GM18951 (cell line): Measurements from ENCODE around the gene NWD2.
"Not testable (repeated sequence)": the region's sequence is repeated elsewhere in the genome, so short reads cannot be mapped to it uniquely, and the experiment has no call there.

Source experiments
- POLR2A ChIP-seq: IDR thresholded peaks from 4 replicates; pipeline ENCODE4 v1.6.1; 2011; ENCODE audit warnings: mild to moderate bottlenecking; ENCODE audit not compliant: insufficient read length, insufficient read depth; ENCODE audit errors: extremely low read depth
- in situ Hi-C: fragments of 300-500 bp; cut with MboI; formaldehyde crosslinking; loops from one replicate; pipeline ENCODE4 v1.12.0; 2022; ENCODE audit warnings: low sequenced_read_pairs, mixed read lengths, inconsistent platforms; ENCODE audit not compliant: unreplicated experiment

The NWD2 gene

DNA sequence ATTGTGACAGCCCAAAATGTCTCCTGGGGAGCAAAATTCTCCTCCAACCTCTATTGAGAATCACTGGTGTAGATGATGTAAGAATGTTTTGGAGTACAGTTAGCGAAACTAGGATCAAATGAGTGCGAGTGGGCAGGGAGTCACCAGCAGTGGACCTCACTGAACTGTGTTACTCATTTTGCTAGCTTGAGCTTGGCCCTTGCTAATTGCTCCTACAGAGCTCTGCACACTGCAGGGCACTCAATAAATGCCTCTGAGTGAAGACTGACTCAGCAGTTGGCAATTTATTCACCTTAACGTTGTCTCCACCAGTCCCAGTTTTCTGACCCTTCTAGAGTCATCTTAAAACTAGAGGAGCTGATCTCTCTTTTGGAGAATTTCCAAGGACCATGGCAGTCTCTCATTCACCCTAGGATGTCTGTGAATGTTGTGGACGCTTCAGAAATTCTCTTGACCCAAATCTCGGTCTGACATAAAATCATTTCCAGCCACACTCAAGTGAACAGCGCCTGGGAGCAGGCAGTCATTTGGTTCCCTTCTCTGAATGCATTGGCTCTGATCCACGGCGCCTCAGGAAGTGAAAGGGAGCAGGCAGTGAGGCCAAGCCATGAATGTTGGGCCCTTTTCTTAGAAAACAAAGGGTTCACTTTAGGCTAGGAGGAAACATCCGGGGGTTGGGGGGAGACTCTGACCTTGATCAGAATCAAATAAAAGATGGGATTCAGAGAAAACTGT is 148.1 kb downstream of the NWD2 start:
- in situ Hi-C loops = loop anchor here (25.0 kb wide), 1 partner anchor 980 kb away; no protein-coding TSS in a partner anchor
- TF ChIP-seq POLR2A = no peak

DNA sequence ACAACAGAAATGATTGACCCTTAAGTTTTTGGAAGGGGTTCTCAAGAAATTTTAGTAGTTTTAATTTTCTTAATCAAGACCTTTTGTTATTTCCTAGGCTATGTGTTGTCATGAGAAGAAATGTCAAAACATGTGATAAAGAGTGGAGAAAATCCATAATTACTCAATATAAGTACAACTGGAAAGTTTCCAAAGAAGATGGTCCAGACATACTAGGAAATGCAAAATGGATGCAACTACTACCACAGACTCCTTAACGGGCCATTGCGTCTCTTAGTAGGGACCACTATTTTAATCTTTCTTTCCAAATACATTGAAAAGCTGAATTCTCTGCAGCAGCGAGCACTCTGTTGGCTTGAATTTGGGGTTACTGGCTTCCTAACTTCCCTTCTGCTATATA is 148.8 kb downstream of the NWD2 start:
- in situ Hi-C loops = loop anchor here (25.0 kb wide), 1 partner anchor 981 kb away; no protein-coding TSS in a partner anchor
- no peak for TF ChIP-seq POLR2A

DNA sequence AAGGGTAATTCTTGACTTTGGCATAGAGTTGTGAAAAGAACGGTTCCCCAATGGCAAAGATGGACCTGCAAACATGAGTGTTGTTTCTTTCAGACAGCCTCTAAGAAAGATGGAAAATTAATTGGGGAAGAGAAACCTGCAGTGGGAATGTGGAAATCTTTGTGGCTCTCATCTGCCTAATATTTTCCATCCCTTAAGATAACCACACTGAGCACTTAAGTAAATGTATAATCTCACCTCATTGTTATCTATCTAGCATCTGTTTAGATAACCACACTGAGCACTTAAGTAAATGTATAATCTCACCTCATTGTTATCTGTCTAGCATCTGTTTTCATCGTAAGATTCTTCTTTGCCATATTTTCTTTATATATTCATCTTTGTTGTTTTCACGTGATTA is 149.3 kb downstream of the NWD2 start:
- in situ Hi-C loops = loop anchor here (25.0 kb wide), 1 partner anchor 982 kb away; no protein-coding TSS in a partner anchor
- TF ChIP-seq POLR2A = no peak

- no peak for TF ChIP-seq POLR2A
- in situ Hi-C loops = loop anchor here (25.0 kb wide), 1 partner anchor 985 kb away; no protein-coding TSS in a partner anchor
Measured at GRCh38 chr4:37397505-37397904, 153.0 kb downstream of the NWD2 start.

- in situ Hi-C loops = no loop called here
- TF ChIP-seq POLR2A = no peak
Measured at GRCh38 chr4:37400241-37400881, 155.8 kb downstream of the NWD2 start.

GRCh38 chr4:37407938-37408826 is 163.6 kb downstream of the NWD2 start:
- in situ Hi-C loops = not testable (repeated sequence)

DNA sequence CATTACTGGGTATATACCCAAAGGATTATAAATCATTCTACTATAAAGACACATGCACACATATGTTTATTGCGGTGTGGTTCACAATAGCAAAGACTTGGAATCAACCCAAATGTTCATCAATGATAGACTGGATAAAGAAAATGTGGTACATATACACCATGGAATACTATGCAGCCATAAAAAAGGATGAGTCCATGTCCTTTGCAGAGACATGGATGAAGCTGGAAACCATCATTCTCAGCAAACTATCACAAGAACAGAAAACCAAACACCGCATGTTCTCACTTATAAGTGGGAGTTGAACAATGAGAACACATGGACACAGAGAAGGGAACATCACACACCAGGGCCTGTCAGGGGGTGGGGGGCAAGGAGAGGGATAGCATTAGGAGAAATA is 169.1 kb downstream of the NWD2 start:
- in situ Hi-C loops = not testable (repeated sequence)

DNA sequence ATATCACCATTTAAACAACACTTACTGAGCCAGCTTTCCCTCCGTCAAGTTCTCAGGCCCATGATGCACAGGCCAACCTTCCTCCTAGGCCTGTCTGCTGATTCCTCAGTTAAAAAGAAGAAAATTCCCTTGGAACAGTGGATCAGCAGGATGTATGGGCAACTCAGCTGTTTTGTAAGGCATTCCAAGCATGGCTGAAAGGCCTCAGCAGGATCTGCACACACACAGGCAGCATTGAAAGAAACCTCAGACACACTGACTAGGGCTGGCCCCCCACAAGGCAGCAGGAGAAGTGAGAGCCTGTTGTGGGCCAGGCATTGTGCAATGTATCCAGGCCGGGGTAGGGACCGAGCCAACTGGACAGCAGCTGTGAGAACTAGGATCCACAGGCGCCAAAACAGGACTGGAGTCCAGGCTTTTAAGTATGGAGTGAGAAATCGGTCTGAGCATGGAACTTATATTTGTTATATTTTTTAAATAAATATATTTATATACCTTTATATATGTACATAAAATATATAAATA is 171.4 kb downstream of the NWD2 start:
- in situ Hi-C loops = no loop called here
- no peak for TF ChIP-seq POLR2A

- TF ChIP-seq POLR2A = no peak
- in situ Hi-C loops = no loop called here
Measured at GRCh38 chr4:37421614-37422013, 177.1 kb downstream of the NWD2 start.

DNA sequence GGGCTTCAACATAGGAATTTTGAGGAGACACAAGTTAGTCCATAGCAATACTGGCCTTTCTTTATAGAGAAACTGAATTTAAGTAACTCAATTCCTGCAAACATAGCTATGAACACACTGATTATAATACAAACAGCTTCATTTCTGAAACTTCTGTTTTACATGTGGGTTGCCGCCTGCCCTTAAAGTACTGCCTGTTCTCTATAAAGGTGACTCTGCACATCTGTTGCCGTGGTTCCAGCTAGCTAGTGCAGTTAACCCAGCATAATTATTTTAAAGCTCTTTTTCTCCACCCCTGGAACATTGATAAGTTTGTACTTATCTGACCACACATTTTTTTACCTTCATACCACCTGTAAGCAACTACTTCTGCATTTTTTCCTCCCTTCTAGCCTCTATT is 177.6 kb downstream of the NWD2 start:
- in situ Hi-C loops = no loop called here
- no peak for TF ChIP-seq POLR2A

DNA sequence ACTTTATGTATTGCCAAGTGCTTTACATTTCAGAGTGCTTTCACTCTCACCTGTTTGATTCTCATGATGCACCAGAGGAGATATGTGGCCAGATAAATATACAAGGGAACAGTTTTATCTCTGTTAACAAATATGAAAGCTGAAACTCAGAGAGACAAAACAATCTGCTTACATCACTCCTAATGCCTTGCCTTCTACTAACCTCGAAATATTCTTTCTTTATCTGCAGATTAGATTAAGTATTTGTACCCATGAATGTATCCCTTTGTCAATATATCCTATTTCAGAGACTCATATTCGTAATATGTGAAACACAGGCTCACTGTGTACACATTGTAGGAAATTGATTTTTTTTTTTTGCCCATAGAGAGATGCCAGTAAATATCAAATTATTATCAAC is 178.1 kb downstream of the NWD2 start:
- in situ Hi-C loops = no loop called here

DNA sequence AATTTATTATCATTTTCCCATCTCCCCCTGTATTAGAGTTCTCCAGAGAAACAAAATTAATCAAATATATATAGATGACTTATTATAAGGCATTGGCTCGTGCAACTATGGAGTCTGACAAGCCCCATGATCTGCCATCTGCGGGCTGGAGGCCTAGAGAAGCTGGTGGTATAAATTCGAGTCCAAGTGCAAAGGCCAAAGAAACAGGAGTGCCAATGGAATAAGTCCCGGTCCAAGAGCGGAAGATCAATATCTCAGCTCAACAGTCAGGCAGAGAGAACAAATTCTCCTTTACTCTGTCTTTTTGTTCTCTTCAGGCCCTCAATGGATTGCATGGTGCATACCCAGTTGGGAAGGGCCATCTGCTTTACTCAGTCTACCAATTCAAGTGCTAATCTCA is 178.8 kb downstream of the NWD2 start:
- TF ChIP-seq POLR2A = no peak
- in situ Hi-C loops = no loop called here

More for the DNA sequence above, 178.1 kb downstream of the NWD2 start:
- TF ChIP-seq POLR2A = no peak

- in situ Hi-C loops = no loop called here
- no peak for TF ChIP-seq POLR2A
Measured at GRCh38 chr4:37424753-37425152, 180.2 kb downstream of the NWD2 start.
